Pons (tissue), 1 donor: Measurements from ENCODE around the gene NFE2L1.
"Not testable (repeated sequence)": the region's sequence is repeated elsewhere in the genome, so short reads cannot be mapped to it uniquely, and the experiment has no call there.

Experiments
- DNase-seq: peaks from one replicate; pipeline ENCODE4 v3.0.0-alpha.2; 2016; ENCODE audit warnings: low spot score

NFE2L1 gene

GRCh38 chr17:48024149-48025039 lies 23.8 kb upstream of the NFE2L1 start:
- DNase-seq: no peak

DNA sequence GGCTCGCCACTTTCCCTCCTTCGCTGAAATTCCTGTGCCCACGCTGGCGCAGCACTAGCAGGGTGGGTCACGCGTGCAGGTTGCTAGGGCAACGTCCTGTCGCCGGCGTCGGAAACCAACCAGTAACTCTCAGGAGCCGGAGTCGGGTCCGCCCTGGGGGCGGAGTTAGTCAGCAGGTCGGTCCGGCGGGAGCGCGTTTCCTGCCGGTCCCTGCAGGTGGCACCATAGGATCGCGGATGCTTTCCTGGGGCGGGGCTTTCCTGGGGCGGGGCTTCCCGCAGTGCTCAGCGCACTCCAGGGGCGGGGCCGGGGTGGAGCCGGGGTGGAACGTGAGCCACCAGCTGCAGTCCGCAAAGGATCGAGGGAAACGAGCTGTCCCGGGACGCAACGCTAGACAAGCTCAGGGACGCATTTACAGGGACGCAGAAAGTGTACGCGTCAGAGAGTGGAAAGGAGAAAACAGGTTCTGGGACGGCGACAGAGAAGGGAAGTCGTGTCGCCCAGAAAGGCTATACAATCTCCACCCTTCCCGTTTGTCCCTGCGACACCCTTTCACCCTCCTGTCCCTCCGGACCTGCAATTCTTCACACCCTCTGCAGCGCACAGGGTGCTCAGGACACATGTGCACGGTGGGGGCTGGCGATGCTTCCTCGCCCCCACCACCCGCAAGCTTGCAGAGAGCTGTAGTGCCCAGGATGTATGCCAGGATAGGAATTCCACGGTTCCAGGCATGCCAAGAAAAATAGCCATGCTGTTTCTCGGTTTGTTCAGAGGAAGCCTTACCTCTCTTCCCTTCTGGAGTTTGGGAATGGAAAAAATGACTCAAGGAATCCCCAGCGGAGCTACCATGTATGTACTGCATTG lies 22.9 kb upstream of the NFE2L1 start:
- peak; percentile 97 for DNase-seq

GRCh38 chr17:48025904-48026501 lies 22.2 kb upstream of the NFE2L1 start:
- no peak for DNase-seq

- peak; percentile 79 for DNase-seq
Measured at GRCh38 chr17:48026502-48027321, 21.4 kb upstream of the NFE2L1 start.

DNA sequence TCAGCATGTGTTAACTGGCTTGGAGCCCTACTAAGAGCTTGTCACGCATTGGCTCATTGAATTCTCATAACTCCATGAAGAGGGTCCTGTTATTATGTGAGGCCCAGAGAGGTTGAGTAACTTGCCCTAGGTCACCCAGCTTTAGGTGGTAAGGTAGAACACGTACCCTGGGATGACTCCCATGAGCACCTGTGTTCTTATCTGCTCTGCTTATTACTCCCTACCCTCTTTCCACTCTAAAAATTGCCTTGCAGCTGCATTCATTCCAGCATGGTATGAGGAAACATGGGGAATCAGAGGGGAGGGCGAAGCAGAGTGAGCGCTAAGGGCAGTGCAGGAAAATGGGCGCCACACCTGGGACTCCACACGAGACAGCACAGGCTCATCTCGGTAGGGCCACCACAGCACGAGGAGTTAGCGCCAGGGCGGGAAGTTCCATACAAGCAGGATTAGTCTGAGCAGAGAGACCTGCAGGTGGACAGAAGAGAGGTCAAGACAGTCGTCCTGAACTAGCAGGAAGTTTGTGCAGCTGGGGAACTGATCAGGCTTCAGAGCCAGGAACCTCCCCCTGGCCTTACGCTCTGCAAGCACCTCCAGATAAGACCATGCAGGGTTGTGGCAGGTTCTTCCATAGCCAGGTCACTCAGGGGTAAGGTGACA lies 20.7 kb upstream of the NFE2L1 start:
- DNase-seq: no peak

- no peak for DNase-seq
Measured at GRCh38 chr17:48028736-48029135, 19.4 kb upstream of the NFE2L1 start.

DNA sequence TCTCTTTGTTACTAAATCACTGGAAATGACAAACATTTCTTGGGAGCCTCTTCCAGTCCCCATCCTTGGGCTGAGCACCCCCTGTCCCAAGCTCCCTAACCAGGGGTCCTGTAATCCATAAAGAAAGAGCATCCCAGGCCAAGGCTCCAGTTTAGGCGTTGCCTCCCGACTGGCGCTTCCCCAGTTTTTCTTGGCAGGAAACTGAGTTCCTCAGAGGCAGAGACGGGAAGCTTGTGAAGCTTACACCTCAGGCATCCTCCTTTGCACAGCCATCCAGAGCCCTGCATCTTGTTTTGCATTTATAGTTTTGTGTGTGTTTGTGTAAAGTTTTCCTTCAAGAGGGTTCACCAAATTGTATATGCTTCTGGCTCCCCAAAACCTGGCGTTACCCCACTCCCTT lies 17.6 kb upstream of the NFE2L1 start:
- no peak for DNase-seq

DNA sequence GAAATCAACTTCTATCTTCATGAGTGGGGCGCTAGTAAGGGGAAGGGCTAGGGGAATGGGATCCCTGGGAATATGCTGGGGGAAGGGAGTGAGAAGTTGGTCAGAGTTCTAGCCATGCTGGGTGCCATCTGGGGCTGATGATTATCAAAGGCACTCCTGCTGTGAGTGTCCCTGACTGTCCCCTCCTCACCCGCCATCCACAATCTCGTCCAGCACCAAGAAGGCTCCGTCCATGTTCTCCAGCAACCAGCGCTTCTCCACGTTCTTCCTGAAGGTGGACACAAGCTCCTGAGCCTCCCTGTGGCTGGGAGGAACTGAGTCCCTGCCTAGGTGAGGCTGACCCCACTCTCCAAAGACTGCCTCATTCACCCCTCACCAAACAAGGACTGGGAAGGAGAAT lies 16.2 kb upstream of the NFE2L1 start:
- no peak for DNase-seq

- DNase-seq: not testable (repeated sequence)
Measured at GRCh38 chr17:48034734-48035133, 13.4 kb upstream of the NFE2L1 start.

DNA sequence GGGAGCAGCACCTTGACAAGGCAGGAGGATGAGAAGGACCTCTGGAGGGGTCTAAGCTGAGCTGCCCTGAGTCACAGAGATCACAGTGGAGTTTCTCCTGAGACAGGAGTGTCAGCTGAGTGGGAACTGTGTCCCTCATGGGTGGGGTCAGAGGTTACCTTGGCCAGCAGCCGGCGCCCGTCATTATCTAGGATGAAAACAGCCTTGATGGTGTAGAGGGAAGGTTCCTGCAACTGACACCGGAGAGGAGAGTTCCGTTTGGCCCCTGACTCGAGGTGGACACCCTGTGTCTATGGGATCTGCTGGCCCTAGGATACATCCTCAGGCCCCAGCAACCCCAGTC lies 11.5 kb upstream of the NFE2L1 start:
- no peak for DNase-seq

GRCh38 chr17:48037036-48037837 lies 10.9 kb upstream of the NFE2L1 start, which contains the start of gene COPZ2:
COPZ2 (minus strand) TSS chr17:48037797; CDS start chr17:48037777, 20 bp downstream.
- DNase-seq: no peak

DNA sequence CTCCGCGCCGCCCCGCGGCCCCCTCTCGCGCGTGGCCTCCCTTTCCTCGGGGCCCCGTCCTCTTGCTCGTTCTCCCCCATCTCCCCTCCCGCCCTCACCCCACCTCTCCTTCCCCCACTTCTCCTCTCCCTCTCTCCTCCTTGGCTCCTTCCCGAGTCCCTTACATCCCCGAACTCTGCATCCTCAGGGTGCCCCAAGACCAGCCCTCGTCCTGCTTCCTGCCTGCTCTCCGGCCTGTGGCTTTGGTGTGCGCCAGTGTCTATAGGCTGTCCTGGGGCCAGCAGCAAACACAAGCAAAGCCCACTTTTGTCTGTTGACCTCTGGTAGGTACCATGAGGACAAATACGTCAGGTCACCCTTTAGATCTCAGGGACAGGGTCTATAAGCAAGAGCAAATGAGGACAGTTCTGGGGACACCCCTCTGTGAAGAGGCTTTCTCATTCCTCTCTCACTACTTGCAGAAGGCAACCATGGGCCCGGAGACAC lies 10.3 kb upstream of the NFE2L1 start:
- no peak for DNase-seq

DNA sequence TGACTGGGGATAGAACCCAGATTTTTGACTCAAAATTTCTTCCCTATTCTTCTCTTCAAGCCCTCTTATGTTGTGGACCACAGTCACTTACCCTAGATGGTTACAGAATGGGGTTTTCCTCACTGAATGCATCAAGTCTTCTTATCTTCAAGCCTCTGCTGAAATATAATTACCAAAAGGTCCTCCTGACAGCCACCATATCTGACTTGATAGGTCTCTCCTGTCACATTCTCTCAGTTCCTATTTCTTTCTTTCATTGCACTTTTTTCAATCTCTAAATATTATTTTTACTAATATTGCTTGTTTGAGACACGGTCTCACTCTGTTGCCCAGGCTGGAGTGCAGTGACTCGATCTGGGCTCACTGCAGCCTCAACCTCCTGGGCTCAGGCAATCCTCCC lies 9.5 kb upstream of the NFE2L1 start:
- DNase-seq: no peak

DNA sequence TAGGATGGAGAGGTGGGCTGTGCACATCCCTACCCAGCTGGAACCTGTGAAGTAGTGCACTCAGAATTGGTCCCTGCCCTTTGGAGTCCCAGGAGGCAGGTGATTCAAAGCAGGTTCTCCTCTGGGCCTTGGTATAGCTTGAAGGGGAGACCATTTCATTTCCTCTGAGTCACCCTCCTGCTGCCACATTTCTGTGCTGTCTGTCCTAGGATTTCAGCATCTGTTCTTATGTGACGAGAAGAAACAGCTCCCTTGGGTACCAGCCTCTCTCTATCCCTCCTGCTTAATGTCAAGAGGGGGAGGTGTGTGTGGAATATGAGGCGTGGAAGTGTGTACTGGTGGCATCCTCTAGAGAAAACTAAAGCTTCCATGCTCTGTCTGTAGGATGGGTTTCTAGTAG lies 5.0 kb upstream of the NFE2L1 start:
- no peak for DNase-seq

DNA sequence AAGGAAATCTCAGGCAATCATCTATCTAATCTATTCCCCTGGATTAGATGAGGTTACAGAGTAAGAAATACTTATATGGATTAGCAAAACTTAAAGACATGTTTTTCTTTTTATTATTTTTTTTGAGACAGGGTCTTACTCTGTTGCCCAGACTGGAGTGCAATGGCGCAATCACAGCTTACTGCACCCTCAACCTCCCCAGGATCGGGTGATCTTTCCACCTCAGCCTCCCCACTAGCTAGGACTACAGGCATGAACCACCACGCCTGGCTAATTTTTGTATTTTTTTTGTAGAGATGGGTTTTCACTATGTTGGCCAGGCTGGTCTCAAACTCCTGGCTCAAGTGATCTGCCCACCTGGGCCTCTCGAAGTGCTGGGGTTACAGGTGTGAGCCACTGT lies 3.3 kb upstream of the NFE2L1 start:
- DNase-seq: no peak

DNA sequence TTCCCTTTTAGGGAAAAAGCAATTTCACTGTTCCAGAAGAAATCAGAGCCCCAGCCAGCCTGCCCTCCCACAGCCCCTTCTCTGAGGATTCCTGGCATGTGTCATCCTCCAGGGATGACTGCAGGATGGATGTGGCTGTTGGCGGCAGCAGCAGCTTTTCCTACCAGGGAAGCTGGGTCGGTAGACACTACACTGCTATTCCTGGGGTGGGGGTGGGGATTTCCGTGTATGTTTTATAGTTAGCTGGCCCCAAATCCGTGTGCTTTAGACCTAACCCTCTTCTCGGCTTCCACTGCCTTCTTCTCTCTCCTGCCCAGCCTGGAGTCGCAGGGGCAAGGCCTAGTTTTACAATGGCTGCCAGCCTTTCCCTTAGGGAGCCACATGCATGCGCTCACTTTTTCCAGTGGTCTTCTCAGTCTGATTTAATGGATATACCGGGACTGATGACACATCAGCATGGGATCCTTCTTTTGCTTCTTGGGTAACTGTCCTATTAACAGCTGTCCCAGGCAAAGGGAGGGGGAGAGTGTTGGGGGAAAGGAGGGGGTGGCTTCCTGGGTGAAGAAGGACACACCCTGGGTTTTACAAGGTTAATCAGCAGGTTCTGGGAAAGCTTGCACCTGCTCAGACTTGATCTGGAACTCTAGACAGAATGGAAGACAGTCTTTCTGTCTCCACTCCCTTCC lies 2.7 kb upstream of the NFE2L1 start:
- DNase-seq: no peak

GRCh38 chr17:48046296-48046695 lies 1.9 kb upstream of the NFE2L1 start:
- no peak for DNase-seq

- no peak for DNase-seq
Measured at GRCh38 chr17:48047113-48047740, 932 bp upstream of the NFE2L1 start.
